ENCODE measurements around the gene DLG2. TPM values are rescaled to one million over a fixed set of nuclear protein-coding genes. Genes with fewer than 3 reads are reported as not detected.

Gene DLG2
- total RNA-seq, 1 experiment from 2014 or later, result 17.5 TPM

- ATAC-seq (no peak), DNase-seq (ENCODE audit: low spot score) (no peak)
- ChIA-PET POLR2A (no interaction called here), CTCF (interaction anchor here (0.8 kb wide), 1 partner anchor 13 kb away, joined by 4 read pairs; no protein-coding TSS in a partner anchor)
- no peak overlapping the region for H3K27ac Mint-ChIP-seq
- TF ChIP-seq JAZF1 (CRISPR knock-in tag; IDR thresholded peaks at IDR 0.05) (no peak), ZNF138 (CRISPR knock-in tag; conservative IDR thresholded peaks at IDR 0.05) (no peak), ZBTB21 (CRISPR knock-in tag; IDR thresholded peaks at IDR 0.05; ENCODE audit: borderline replicate concordance) (no peak), NR1H2 (CRISPR knock-in tag; IDR thresholded peaks at IDR 0.05) (no peak), FOXK1 (CRISPR knock-in tag; IDR thresholded peaks at IDR 0.05) (no peak), ZNF263 (CRISPR knock-in tag; IDR thresholded peaks at IDR 0.05; ENCODE audit: low read depth) (no peak), CBFB (CRISPR knock-in tag; IDR thresholded peaks at IDR 0.05; ENCODE audit: low read depth) (no peak), E2F4 (CRISPR knock-in tag; IDR thresholded peaks at IDR 0.05; ENCODE audit: borderline replicate concordance, low read depth) (no peak), ETV6 (CRISPR knock-in tag; IDR thresholded peaks at IDR 0.05) (no peak)
- TF ChIP-seq, protein P1, sequence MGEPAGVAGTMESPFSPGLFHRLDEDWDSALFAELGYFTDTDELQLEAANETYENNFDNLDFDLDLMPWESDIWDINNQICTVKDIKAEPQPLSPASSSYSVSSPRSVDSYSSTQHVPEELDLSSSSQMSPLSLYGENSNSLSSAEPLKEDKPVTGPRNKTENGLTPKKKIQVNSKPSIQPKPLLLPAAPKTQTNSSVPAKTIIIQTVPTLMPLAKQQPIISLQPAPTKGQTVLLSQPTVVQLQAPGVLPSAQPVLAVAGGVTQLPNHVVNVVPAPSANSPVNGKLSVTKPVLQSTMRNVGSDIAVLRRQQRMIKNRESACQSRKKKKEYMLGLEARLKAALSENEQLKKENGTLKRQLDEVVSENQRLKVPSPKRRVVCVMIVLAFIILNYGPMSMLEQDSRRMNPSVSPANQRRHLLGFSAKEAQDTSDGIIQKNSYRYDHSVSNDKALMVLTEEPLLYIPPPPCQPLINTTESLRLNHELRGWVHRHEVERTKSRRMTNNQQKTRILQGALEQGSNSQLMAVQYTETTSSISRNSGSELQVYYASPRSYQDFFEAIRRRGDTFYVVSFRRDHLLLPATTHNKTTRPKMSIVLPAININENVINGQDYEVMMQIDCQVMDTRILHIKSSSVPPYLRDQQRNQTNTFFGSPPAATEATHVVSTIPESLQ (CRISPR knock-in tag; IDR thresholded peaks at IDR 0.05), result no peak
- no peaks in the 10 kb centered on the region for H3K27me3 Mint-ChIP-seq (ENCODE audit: low read depth)
- H3K9me3 Mint-ChIP-seq, result no peaks in the 10 kb centered on the region
- H3K4me3 Mint-ChIP-seq, result no peak overlapping the region
- no peaks in the 10 kb centered on the region for H3K36me3 Mint-ChIP-seq
- H3K4me1 Mint-ChIP-seq, result no peaks in the 10 kb centered on the region
Observed at GRCh38 chr11:84793318-84793717, 833.8 kb downstream of the DLG2 start.

DNA sequence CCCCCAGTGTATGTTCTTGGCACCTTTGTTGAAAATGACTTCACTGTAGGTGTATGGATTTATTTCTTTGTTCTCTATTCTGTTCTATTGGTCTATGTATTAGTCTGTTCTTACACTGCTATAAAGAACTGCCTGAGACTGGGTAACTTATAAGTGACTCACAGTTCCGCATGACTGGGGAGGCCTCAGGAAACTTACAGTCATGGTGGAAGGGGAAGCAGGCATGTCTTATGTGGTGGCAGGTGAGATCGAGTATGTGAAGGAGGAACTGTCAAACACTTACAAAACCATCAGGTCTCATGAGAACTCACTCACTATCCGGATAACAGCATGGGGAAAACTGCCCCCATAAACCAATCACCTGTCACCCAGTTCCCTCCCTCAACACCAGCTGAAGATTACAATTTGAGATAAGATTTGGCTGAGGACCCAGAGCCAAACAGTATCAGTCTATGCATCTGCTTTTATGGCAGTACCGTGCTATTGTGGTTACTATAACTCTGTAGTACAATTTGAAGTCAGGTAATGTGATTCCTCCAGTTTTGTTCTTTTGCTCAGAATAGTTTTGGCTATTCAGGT is 836.2 kb downstream of the DLG2 start:
- Mint-ChIP-seq H3K27me3 (ENCODE audit: low read depth) (no peaks in the 10 kb centered on the region), H3K9me3 (no peaks in the 10 kb centered on the region), H3K27ac (no peak overlapping the region), H3K4me3 (no peak overlapping the region), H3K36me3 (no peaks in the 10 kb centered on the region), H3K4me1 (no peaks in the 10 kb centered on the region)
- DNase-seq (ENCODE audit: low spot score) (no peak), ATAC-seq (no peak)
- CTCF ChIA-PET, result interaction anchor here (1.0 kb wide), 1 partner anchor 10 kb away, joined by 3 read pairs; no protein-coding TSS in a partner anchor
- POLR2A ChIA-PET, result no interaction called here
- TF ChIP-seq NR2C2 (CRISPR knock-in tag; IDR thresholded peaks at IDR 0.05) (no peak), SOX15 (CRISPR knock-in tag; IDR thresholded peaks at IDR 0.05) (no peak), ZNF121 (CRISPR knock-in tag; IDR thresholded peaks at IDR 0.05) (no peak), ATF1 (CRISPR knock-in tag; IDR thresholded peaks at IDR 0.05) (no peak), EMX1 (CRISPR knock-in tag; IDR thresholded peaks at IDR 0.05) (no peak), ZBTB21 (CRISPR knock-in tag; IDR thresholded peaks at IDR 0.05; ENCODE audit: borderline replicate concordance) (no peak)
- TF ChIP-seq, protein P2, sequence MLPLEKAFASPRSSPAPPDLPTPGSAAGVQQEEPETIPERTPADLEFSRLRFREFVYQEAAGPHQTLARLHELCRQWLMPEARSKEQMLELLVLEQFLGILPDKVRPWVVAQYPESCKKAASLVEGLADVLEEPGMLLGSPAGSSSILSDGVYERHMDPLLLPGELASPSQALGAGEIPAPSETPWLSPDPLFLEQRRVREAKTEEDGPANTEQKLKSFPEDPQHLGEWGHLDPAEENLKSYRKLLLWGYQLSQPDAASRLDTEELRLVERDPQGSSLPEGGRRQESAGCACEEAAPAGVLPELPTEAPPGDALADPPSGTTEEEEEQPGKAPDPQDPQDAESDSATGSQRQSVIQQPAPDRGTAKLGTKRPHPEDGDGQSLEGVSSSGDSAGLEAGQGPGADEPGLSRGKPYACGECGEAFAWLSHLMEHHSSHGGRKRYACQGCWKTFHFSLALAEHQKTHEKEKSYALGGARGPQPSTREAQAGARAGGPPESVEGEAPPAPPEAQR (CRISPR knock-in tag; IDR thresholded peaks at IDR 0.05), result no peak
- TF ChIP-seq, protein P3, sequence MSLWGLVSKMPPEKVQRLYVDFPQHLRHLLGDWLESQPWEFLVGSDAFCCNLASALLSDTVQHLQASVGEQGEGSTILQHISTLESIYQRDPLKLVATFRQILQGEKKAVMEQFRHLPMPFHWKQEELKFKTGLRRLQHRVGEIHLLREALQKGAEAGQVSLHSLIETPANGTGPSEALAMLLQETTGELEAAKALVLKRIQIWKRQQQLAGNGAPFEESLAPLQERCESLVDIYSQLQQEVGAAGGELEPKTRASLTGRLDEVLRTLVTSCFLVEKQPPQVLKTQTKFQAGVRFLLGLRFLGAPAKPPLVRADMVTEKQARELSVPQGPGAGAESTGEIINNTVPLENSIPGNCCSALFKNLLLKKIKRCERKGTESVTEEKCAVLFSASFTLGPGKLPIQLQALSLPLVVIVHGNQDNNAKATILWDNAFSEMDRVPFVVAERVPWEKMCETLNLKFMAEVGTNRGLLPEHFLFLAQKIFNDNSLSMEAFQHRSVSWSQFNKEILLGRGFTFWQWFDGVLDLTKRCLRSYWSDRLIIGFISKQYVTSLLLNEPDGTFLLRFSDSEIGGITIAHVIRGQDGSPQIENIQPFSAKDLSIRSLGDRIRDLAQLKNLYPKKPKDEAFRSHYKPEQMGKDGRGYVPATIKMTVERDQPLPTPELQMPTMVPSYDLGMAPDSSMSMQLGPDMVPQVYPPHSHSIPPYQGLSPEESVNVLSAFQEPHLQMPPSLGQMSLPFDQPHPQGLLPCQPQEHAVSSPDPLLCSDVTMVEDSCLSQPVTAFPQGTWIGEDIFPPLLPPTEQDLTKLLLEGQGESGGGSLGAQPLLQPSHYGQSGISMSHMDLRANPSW (CRISPR knock-in tag; conservative IDR thresholded peaks at IDR 0.05; ENCODE audit: low read depth), result no peak
- TF ChIP-seq, protein P4, sequence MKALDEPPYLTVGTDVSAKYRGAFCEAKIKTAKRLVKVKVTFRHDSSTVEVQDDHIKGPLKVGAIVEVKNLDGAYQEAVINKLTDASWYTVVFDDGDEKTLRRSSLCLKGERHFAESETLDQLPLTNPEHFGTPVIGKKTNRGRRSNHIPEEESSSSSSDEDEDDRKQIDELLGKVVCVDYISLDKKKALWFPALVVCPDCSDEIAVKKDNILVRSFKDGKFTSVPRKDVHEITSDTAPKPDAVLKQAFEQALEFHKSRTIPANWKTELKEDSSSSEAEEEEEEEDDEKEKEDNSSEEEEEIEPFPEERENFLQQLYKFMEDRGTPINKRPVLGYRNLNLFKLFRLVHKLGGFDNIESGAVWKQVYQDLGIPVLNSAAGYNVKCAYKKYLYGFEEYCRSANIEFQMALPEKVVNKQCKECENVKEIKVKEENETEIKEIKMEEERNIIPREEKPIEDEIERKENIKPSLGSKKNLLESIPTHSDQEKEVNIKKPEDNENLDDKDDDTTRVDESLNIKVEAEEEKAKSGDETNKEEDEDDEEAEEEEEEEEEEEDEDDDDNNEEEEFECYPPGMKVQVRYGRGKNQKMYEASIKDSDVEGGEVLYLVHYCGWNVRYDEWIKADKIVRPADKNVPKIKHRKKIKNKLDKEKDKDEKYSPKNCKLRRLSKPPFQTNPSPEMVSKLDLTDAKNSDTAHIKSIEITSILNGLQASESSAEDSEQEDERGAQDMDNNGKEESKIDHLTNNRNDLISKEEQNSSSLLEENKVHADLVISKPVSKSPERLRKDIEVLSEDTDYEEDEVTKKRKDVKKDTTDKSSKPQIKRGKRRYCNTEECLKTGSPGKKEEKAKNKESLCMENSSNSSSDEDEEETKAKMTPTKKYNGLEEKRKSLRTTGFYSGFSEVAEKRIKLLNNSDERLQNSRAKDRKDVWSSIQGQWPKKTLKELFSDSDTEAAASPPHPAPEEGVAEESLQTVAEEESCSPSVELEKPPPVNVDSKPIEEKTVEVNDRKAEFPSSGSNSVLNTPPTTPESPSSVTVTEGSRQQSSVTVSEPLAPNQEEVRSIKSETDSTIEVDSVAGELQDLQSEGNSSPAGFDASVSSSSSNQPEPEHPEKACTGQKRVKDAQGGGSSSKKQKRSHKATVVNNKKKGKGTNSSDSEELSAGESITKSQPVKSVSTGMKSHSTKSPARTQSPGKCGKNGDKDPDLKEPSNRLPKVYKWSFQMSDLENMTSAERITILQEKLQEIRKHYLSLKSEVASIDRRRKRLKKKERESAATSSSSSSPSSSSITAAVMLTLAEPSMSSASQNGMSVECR (CRISPR knock-in tag; IDR thresholded peaks at IDR 0.05; ENCODE audit: borderline replicate concordance), result no peak

Measured in WTC11 (cell line).